HG02852 (cell line): Measurements from ENCODE around the gene JPT1.
"Not testable (repeated sequence)": the region's sequence is repeated elsewhere in the genome, so short reads cannot be mapped to it uniquely, and the experiment has no call there.

ENCODE experiments used
- ATAC-seq: cut with Tn5 transposase; IDR thresholded peaks from one replicate; pipeline ENCODE4 v1.9.1; 2021; ENCODE audit warnings: mild to moderate bottlenecking, moderate library complexity; ENCODE audit not compliant: unreplicated experiment

The JPT1 gene

DNA sequence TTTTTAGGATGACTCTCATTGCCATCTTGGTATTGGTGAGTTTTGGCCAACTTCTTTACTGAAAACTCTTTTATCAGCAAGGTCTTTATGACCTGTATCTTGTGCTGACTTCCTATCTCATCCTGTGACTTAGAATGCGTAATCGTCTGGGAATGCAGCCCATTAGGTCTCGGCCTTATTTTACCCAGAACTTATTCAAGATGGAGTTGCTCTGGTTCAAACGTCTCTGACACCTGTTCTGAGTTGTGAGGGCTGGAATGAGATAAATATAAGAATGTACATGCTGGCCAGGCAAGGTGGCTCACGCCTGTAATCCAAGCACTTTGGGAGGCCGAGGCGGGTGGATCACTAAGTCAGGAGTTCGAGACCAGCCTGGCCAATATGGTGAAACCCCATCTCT lies 4.2 kb upstream of the JPT1 start:
- not testable (repeated sequence) for ATAC-seq

- ATAC-seq = no peak
Measured at GRCh38 chr17:75155191-75155601, 884 bp upstream of the JPT1 start.

DNA sequence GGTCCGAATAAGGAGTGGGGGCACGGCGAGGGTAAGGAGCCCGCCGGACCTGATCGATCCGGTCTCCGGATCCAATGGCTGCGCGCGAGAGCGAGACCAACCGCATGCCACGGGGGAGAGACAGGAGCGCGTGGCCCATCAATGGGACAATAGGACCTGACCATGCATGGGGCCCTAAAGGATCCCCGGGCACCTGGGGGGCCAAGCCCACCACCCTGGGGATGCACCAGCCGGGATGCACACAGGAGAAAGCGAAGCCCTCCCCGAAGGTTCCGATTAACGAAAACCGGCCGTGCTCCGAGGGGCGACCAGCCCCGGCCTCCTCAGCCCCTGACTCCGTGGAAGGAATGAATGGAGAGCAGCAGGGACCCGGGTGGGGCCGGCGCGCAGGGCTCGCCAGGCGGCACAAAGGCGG lies 525 bp downstream of the JPT1 start:
- ATAC-seq = peak; percentile 4

DNA sequence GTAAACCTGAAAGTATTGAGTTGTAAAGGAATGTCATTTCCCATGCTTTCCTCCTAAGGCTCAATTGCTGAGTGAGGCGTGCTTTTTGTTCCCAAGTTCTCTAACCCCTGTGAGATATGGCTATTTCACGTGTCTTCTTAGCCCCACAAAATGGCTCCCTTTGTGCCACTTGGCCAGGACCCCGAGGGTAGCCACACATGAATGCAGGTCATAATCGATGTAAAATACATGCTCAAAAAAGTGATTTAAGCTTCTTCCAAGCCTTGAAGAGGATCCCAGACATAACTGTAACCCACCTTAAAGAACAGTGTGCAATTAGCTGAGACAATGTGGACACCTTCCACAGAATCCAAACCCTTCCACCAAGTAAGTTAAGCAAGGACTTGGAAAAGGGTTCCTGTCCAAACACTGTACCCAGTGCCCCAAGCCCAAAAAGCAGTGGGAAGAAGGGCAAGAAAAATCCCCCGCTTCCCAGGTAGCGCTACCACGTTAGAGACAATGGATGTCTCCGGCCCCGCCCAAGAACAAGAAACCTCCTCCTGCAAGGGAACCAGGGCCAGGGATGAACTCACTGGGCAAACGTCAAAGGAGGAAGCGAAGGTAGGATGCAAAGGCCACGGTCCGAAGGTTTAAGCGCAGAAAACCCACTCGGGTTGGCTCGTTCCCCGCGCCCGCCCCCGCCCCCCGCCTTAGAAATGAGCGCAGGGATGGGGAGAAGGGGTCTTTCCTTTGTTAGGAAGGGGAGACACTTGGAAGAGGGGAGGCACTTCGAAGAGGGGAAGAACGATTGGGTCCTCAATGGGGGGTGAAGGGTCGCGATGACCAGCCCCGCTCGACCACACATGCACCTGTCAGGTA lies 1.2 kb downstream of the JPT1 start:
- ATAC-seq = no peak

- no peak for ATAC-seq
Measured at GRCh38 chr17:75152523-75152921, 1.8 kb downstream of the JPT1 start.

- ATAC-seq = no peak
Measured at GRCh38 chr17:75151930-75152329, 2.4 kb downstream of the JPT1 start.

- ATAC-seq = no peak
Measured at GRCh38 chr17:75147878-75148546, 6.3 kb downstream of the JPT1 start.

GRCh38 chr17:75146592-75146991 lies 7.7 kb downstream of the JPT1 start:
- ATAC-seq = no peak

DNA sequence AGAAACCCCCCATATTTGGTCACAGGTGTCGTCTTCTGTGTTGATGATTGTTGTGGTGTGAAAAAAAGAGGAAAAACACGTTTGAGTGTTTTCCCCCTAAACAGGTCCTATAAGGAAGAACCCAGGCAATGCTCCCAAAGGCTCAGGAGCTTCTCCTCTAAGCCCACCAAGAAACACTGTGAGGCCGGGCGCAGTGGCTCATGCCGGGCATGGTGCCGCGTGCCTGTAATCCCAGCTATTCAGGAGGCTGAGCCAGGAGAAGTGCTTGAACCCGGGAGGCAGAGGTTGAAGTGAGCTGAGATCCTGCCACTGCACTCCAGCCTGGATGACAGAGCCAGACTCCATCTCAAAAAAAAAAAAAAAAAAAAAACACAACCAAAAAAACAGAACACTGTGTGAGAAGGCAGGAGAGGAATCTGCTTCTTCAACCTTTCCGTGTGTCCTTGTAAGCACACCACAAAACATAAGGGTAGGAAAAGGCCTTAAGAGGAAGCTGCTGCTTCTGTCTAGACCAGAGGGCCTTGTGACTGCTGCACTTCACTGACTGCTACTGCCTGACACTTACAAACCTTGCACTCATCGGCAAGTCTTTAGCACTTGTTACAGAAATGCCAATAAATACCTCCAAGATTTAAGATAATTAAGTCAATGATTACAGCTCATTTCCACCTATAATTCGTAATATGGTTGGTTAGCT lies 9.3 kb downstream of the JPT1 start:
- ATAC-seq = no peak

DNA sequence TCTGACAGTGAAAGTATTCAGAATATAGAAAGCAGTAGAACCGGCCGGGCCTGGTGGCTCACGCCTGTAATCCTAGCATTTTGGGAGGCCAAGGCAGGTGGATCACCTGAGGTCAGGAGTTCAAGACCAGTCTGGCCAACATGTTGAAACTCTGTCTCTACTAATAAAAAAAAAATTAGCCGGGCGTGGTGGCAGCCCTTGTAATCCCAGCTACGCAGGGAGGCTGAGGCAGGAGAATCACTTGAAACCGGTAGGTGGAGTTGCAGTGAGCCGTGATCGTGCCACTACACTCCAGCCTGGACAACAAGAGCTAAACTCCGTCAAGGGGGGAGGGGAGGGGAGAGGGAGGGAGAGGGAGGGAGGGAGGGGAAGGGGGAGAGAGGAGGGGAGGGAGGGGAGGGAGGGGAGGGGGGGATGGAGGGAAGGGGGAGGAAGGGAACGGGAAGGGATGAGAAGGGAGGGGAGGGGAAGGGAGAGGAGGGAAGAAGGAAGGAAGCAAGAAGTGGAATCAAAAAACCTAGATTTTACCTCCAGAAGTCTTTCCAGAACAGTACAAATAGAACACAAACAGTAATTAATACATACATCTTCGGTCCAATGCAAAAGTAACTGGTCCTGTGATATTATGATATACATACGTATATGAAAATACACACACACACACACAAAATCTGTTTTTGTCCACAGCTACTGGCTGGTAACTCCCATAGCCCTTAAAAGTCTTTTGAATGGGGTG lies 11.9 kb downstream of the JPT1 start:
- no peak for ATAC-seq

DNA sequence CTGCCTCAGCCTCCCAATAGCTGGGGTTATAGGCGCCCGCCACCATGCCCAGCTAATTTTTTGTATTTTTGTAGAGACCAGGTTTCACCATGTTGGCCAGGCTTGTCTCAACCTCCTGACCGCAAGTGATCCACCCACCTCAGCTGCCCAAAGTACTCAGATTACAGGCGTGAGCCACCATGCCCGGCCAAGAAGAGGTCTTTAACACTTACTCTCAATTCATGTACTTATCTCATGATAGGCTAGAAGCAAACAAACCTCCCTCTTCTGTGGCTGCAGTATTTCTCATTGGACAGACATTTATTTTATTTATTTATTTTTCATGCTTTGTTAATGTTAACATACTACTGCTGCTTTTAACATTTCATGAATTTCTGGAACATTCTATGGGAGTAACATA lies 15.8 kb downstream of the JPT1 start:
- ATAC-seq = no peak

DNA sequence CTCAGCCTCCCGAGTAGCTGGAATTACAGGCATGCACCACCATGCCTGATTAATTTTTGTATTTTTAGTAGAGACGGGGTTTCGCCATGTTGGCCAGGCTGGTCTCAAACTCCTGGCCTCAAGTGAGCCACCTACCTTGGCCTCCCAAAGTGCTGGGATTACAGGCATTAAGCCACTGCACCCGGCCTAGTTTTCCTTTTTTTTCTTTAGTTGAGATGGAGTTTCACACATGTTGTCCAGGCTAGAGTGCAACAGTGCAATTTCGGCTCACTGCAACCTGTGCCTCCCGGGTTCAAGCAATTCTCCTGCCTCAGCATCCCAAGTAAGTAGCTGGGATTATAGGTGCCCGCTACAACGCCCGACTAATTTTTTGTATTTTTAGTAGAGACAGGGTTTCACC lies 16.6 kb downstream of the JPT1 start:
- not testable (repeated sequence) for ATAC-seq

GRCh38 chr17:75135946-75136345 lies 18.4 kb downstream of the JPT1 start:
- no peak for ATAC-seq

DNA sequence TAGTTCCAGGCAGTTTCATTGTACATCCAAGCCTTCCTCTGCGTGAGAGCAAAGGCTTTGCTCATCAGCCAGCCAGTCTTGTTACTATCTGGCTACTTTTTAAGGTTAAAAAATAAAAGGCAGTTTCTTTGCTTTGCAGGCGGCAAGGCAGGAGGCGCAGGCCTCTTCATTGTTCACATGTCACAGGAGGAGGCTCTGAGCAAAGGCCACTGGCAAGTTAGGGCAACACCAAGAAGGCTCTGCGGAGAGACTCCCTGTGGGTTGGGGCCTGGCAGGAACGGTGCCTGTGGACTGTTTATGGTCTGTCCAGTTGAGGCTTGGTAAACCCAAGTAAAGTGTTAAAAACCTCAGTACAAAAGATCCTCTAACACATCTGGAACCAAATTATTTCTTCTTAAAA lies 18.9 kb downstream of the JPT1 start:
- ATAC-seq = no peak

GRCh38 chr17:75133607-75134347 lies 20.5 kb downstream of the JPT1 start:
- ATAC-seq = not testable (repeated sequence)

GRCh38 chr17:75133001-75133400 lies 21.3 kb downstream of the JPT1 start:
- ATAC-seq = no peak

- not testable (repeated sequence) for ATAC-seq
Measured at GRCh38 chr17:75132018-75133000, 22.0 kb downstream of the JPT1 start.

DNA sequence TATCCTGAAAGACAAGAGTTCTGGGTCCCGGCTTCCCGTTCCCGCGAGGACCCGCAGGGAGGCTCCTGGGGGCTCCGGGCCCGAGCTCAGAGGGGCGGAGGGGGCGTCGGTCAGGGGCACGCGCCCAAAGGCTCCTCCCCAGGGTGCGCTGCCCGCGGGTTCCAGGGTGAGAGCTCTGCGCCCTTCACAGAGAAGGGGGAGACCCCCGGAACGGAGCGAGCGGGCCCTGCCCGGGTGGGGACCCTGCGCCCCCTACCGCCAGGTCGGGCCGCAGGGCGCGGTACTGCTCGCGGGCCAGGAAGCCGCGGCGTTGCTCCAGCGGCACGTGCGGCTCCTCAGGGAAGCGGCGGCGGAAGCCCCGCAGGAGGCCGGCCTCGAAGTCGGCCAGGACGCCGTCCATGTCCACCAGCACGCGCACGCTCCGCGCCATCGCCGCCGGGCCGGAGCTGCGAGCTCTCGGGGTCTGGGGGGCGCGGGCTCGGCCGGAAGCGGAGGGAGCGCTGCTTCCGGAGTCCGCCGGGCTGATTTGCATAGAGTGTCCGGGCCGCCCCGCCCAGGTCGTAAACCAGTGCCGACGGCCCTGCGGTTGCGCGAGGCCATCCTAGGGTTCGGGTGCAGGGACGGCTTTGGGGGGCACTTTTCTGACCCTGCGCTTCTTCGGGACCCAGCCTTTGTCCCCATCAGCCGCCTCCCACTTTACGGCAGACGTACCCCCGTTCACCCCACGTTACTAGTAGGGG lies 22.9 kb downstream of the JPT1 start, which contains the start of gene NT5C:
NT5C (minus strand) TSS at position 465 of the 740 bp plus-strand sequence; CDS start at position 430, 35 bp downstream.
- ATAC-seq = peak; percentile 68
